ENCODE measurements around the gene FKBP9. TPM values are rescaled to one million over a fixed set of nuclear protein-coding genes. Genes with fewer than 3 reads are reported as not detected.

The FKBP9 gene
- total RNA-seq, result 209 and 351 TPM in 2 replicates

GRCh38 chr7:32957326-32958045 lies at the start of gene FKBP9:
FKBP9 (plus strand) TSS chr7:32957440; CDS start chr7:32957574, 134 bp downstream.

Small RNA genes lying within 50 kb of the gene (small RNA-seq; reads per million reads assigned to genes)
- not detected for gene AC083863.1 (ENCODE audit: low replicate concordance)
- gene RN7SL505P (ENCODE audit: low replicate concordance), result not detected
- not detected for gene RNU6-388P (ENCODE audit: low replicate concordance)
- gene RPS29P14 (ENCODE audit: low replicate concordance), result not detected

Other genes starting within 250 kb of the FKBP9 start
- gene KBTBD2, start 65.7 kb upstream of the FKBP9 start, total RNA-seq, result 37.9 and 52.1 TPM in 2 replicates
- gene NT5C3A, start 105.3 kb downstream of the FKBP9 start, total RNA-seq, result 18.4 and 20.8 TPM in 2 replicates
- gene RP9, start 152.0 kb downstream of the FKBP9 start, total RNA-seq, result 6.4 and 10.9 TPM in 2 replicates
- gene BBS9, start 172.1 kb downstream of the FKBP9 start, total RNA-seq, result 14.2 and 17.5 TPM in 2 replicates